NB4 (cell line): Measurements from ENCODE around the gene PRCP.
"Not testable (repeated sequence)": the region's sequence is repeated elsewhere in the genome, so short reads cannot be mapped to it uniquely, and the experiment has no call there.

Experiments used
- CTCF ChIP-seq: IDR thresholded peaks from one replicate; pipeline ENCODE4 v1.5.1; 2012; ENCODE audit warnings: low read depth, low read length
- POLR2A ChIP-seq: IDR thresholded peaks from 2 replicates; pipeline ENCODE4 v1.6.1; 2011; ENCODE audit warnings: mild to moderate bottlenecking; ENCODE audit not compliant: insufficient read length; ENCODE audit errors: extremely low read depth

- not testable (repeated sequence) for TF ChIP-seq CTCF, POLR2A
These were observed 43.2 kb upstream of the PRCP start for GRCh38 chr11:82943430-82943829.
